CD4-positive, alpha-beta T cell treated with Interleukin-21 for 1 hour (primary cell): ENCODE results near the gene ASTL.
"Not testable (repeated sequence)": the region's sequence is repeated elsewhere in the genome, so short reads cannot be mapped to it uniquely, and the experiment has no call there.

Experiments
- DNase-seq: peaks from one replicate; pipeline ENCODE4 v3.0.0-alpha.2; 2020

ASTL gene

GRCh38 chr2:96095116-96095636 lies 43.1 kb downstream of the ASTL start:
- no peak for DNase-seq

DNA sequence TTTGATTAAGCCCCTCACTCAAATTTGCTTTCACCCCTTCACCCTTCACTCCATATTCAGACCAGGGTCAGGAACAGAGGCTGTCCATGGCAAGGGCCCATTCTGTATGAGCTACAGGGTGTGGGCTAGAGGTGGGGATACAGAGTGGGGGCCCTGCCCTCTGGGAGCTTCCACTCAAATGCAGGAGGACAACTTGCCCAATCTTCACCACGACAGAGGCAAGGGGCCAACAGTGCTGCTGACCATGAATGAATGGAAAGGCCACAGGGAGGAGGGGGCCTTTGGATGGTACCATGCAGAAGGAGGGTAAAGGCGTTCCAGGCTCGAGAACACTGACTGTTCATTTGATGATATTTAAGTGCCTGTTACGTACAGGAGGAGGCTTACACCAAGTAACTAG lies 44.8 kb downstream of the ASTL start:
- DNase-seq: no peak

DNA sequence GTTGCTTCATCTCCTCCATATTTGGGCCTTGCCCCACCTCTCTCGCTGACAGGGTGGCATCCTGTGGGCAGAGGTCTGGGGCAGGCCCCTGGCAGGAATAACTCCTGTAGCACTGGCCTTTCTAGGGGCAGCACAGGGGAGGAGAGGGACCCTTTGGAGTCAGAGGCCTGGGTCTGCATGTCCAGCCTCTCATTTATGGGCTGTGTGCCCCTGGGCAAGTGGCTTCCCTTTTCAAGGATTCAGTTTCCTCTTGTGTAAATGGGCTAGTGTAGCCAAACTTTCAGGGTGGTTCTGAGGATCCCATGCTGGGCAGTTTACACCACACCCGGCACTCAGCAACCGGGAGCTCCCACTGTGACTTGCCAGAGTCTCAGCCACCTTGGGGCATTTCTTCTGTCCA lies 45.4 kb downstream of the ASTL start:
- no peak for DNase-seq

- no peak for DNase-seq
These were observed 45.8 kb downstream of the ASTL start for GRCh38 chr2:96092573-96092877.

GRCh38 chr2:96091711-96092572 lies 46.4 kb downstream of the ASTL start:
- no peak for DNase-seq

GRCh38 chr2:96091141-96091710 lies 47.1 kb downstream of the ASTL start:
- DNase-seq: no peak

DNA sequence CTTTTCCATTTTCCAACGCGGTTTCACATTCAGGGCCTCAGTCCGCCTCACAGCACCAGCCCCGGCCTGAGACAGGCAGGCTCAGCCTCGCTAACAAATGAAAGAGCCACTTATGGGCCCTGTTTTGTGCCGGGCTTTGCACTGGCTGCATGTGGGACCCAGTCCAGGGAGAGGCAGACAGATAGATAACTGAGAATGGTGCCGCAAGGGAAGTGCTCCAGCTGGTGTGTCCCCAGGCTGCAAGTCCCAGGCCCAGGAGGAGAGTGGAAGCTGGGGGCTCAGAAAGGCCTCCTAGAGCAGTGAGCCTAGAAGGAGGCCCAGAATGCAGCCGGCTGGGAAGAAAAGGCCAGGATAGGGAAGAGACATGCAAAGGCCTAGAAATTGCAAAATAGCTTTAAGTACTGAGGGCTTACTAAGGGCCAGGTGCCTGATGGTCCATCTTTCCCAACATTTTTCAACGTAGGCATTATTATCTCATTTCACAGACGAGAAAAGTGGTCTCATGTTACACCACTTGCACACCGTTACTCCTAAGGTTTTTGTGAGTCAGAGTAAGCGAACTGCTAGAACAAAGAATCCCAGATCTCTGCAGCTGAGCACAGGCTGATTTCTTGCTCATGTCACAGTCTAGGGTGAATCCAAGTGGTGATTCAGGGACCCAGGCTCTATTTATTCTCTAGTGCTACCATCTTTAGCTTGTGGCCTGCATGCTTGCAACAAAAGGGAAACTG lies 47.9 kb downstream of the ASTL start:
- no peak for DNase-seq

DNA sequence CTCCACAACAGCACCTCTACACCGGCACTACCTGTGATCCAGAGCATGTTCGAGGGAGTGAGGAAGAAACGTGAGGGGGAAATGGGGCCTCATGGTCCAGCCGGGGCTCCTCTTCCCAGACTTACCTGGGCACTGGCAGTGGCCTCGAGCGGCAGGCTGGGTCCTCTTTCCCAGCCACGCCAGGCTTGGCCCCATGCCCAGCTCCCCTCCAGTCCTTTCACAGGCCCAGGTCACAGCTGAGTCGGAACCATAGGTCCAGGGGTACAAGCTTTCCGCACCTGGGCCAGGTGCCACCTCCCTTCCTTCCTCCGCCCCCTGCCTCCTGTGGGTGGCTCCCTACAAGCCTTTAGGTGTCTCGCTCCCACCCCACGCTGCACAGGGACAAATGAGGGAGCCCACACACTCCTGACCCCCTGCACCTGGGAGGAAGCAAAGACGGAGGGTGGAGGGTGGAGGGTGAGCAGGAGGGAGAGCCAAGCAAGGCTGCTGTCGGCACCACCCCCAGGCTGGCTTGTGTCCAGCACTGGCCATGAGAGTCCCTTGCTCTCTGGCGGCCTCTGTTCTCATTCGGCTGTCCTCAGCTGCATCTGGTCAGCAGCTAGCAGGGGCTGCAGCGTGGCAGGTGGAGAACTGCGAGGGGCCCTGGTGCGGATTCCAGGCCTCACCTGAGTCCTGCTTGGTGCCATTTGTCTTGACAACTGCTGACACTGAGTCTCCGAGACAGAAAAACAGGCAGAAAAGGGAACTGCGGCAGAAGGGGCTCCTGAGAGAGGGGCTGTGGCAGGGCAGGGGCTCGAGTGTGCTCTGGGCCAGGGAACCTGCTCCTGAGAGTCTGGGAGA lies 48.7 kb downstream of the ASTL start:
- no peak for DNase-seq

GRCh38 chr2:96088340-96089335 lies 49.7 kb downstream of the ASTL start:
- DNase-seq: no peak

- DNase-seq: no peak
These were observed 51.2 kb downstream of the ASTL start for GRCh38 chr2:96087130-96087529.

GRCh38 chr2:96085541-96086355 lies 52.6 kb downstream of the ASTL start:
- no peak for DNase-seq

- not testable (repeated sequence) for DNase-seq
These were observed 53.3 kb downstream of the ASTL start for GRCh38 chr2:96084858-96085518.

GRCh38 chr2:96083989-96084857 lies 54.1 kb downstream of the ASTL start:
- no peak for DNase-seq

- no peak for DNase-seq
These were observed 55.0 kb downstream of the ASTL start for GRCh38 chr2:96083064-96083939.

DNA sequence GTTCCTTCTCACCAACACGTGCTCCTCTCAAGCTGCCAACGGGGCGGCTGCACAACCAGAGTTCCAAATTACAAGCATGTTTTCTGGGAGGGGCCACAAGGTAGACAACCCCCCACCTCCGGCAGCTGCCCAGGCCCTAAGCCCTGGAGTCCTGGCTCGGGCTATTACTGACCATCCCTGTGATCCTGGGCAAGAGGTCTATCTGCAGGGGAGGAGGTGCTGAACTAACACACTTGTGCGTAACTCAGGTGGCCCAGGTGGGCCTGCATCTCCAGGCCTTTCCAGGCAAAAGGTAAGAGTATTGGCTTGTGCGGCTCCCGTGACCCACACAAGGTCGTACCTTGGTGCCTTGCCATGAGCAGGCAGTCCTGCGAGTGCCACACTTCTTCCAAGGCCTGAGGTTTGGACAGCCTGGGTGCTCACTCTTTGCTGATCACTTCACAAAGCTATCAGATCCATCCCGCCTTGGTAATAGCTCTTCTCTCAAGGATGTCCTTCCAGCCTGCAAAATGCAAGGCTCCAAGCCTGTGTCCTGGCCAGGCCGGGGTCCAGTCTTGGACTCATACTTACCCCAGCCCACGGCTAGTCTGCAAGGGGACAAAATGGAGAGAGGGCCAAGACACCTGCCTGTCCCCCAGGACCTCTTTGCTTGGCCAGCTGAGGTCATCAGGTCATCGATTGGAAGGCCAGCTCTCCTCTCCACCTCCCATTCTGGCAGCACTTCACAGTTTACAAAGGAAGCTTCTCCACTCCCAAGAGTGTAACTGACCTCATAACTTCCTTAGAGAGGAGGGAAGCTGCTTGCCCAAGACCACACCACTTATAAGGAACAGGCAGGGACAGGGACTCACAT lies 55.9 kb downstream of the ASTL start:
- no peak for DNase-seq

GRCh38 chr2:96081042-96081441 lies 57.3 kb downstream of the ASTL start:
- no peak for DNase-seq

- DNase-seq: no peak
These were observed 63.0 kb downstream of the ASTL start for GRCh38 chr2:96075199-96075771.
